GM12873 (cell line): Measurements from ENCODE around the gene RPSA.

Experiments used
- TF ChIP-seq, protein P1 (sequence below): IDR thresholded peaks from 2 replicates; pipeline ENCODE4 v1.5.1; 2012; ENCODE audit warnings: low read depth, mild to moderate bottlenecking, moderate library complexity, low read length, control low read depth; ENCODE audit not compliant: insufficient read depth; ENCODE audit errors: missing control alignments

RPSA gene

GRCh38 chr3:39443530-39443929 is 37.0 kb downstream of the RPSA start:
- TF ChIP-seq, protein P1, sequence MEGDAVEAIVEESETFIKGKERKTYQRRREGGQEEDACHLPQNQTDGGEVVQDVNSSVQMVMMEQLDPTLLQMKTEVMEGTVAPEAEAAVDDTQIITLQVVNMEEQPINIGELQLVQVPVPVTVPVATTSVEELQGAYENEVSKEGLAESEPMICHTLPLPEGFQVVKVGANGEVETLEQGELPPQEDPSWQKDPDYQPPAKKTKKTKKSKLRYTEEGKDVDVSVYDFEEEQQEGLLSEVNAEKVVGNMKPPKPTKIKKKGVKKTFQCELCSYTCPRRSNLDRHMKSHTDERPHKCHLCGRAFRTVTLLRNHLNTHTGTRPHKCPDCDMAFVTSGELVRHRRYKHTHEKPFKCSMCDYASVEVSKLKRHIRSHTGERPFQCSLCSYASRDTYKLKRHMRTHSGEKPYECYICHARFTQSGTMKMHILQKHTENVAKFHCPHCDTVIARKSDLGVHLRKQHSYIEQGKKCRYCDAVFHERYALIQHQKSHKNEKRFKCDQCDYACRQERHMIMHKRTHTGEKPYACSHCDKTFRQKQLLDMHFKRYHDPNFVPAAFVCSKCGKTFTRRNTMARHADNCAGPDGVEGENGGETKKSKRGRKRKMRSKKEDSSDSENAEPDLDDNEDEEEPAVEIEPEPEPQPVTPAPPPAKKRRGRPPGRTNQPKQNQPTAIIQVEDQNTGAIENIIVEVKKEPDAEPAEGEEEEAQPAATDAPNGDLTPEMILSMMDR = no peak

- TF ChIP-seq, protein P1 = no peak
Observed at GRCh38 chr3:39445927-39446326, 39.4 kb downstream of the RPSA start.

- TF ChIP-seq, protein P1 = no peak
Observed at GRCh38 chr3:39446444-39446843, 39.9 kb downstream of the RPSA start.

DNA sequence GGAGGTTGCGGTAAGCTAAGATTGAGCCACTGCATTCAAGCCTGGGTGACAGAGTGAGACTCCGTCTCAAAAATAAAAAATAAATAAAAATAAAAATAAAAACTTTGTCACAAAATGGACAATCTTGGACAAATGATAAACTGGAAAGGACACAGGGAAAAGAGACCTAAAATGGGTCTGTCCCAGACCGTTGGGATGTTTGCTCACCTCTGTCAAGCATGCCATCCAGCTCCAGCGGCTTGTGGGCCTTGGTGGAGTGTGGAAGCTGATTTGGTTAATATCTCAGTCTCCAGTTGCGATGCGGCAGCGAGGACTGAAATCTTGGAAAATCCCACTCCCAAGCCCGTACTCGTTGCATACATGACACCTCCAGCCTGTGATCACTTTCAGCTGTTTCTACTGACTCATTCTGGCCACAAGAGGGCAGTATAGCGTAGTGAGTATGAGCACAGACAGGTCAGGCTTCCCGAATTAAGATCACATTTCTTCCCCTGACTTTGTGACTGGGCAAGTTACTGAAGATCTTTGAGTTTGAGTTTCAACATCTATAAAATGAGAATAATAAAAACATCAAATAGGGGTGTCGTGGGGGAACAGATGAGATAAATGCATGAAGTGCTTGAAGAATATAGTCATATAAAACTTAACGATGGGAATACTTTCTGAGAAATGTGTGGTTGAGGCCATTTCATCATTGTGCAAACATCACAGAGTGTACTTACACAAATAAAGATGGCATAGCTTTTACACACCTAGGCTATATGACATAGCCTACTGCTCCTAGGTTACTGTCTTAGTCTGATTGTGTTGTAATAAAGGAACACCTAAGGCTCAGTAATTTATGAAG is 41.3 kb downstream of the RPSA start:
- TF ChIP-seq, protein P1 = peak; percentile 85

DNA sequence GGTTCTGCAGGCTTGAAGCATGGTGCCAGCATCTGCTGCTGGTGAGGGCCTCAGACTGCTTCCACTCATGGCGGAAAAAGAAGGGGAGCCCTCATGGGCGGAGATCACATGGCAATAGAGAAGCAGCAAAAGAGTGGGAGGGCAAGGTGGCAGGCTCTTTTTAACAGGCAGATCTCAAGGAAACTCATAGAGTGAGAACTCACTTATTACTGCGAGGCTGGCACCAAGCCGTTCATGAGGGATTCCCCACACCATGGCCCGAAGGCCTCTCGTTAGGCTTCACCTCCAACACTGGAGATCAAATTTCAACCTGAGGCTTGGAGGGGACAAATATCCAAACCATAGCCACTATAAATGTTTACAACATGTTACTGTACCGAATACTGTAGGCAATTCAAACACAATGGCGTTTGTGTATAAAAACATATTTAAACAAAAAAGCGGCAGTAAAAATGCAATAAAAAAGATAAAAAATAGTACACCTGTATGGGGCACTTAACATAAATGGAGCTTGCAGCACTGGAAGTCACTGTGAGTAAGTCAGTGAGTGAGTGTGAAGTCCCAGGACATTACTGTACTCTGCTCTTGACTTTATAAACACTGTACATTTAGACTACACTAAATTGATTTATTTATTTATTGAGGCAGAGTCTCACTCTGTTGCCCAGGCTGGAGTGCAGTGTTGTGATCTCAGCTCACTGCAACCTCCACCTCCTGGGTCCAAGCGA is 42.1 kb downstream of the RPSA start:
- TF ChIP-seq, protein P1 = no peak

GRCh38 chr3:39449796-39450195 is 43.3 kb downstream of the RPSA start:
- TF ChIP-seq, protein P1 = no peak

DNA sequence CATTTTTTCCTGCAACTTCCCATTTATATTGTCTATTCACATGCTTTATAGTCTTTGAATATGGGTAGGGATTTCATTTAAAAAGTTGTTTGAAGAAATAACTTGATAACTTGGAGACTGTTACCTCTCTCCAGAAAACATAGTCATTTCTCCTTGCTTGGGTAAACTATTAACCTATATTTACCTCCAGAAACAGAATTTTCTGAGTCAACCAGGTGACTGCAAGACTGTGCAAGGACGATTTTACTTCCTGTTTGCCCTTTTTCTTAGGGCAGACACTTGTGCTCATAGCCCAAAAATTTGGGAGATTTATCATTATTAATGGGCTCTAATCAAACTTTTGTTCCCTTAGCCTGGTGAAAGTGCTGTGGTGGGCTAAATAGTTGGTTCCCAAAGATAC is 46.6 kb downstream of the RPSA start:
- TF ChIP-seq, protein P1 = no peak
